HG03175 (cell line): ENCODE results near the gene CD300LG.
"Not testable (repeated sequence)": the region's sequence is repeated elsewhere in the genome, so short reads cannot be mapped to it uniquely, and the experiment has no call there.

Experiments used
- ATAC-seq: cut with Tn5 transposase; IDR thresholded peaks from one replicate; pipeline ENCODE4 v1.9.1; 2021; ENCODE audit warnings: mild to moderate bottlenecking, moderate library complexity; ENCODE audit not compliant: unreplicated experiment

The CD300LG gene, protein sequence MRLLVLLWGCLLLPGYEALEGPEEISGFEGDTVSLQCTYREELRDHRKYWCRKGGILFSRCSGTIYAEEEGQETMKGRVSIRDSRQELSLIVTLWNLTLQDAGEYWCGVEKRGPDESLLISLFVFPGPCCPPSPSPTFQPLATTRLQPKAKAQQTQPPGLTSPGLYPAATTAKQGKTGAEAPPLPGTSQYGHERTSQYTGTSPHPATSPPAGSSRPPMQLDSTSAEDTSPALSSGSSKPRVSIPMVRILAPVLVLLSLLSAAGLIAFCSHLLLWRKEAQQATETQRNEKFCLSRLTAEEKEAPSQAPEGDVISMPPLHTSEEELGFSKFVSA

GRCh38 chr17:43846963-43847371 lies at the start of gene CD300LG:
TSS of gene CD300LG (plus strand) at chr17:43847176. CDS start at chr17:43847217, 41 bp downstream.
- no peak for ATAC-seq

GRCh38 chr17:43798024-43798423 lies 49.0 kb upstream of the CD300LG start:
- not testable (repeated sequence) for ATAC-seq

DNA sequence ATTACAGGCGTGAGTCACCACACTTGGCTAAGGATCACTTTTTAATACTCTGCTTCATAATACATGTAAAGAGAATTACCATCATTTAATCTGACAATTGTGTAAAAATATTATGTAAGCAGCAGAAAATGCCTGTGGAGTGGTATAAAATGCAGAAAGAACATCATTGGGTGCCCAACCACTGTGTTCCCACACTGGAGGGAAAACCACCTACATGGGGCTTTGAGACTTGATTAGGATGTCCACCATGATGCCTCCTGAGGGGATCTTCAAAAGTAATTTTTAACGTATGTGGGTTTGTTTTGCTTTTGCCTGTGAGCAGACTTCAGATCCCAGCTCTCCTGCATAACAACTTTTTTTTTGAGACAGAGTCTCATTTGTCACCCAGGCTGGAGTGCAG lies 47.9 kb upstream of the CD300LG start:
- no peak for ATAC-seq

DNA sequence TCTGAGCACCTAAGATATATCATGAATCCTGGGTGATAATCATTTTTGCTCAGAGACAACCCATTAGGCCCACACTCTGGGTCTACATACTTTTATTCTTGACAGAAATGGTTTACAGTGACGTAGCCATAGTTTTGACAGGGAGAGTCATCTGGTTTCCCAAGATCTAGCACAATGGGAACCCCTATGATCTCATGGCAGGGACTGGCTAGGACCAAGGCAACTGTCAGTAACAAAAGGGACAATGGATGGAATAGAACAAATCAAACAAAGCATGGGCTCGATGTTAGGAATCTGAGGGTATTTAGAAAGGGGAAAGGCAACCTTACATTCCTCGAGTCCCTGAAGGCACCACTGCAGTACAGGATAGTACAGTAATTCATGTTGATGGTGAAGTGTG lies 46.2 kb upstream of the CD300LG start:
- ATAC-seq, result no peak

GRCh38 chr17:43801844-43802243 lies 45.1 kb upstream of the CD300LG start:
- no peak for ATAC-seq

DNA sequence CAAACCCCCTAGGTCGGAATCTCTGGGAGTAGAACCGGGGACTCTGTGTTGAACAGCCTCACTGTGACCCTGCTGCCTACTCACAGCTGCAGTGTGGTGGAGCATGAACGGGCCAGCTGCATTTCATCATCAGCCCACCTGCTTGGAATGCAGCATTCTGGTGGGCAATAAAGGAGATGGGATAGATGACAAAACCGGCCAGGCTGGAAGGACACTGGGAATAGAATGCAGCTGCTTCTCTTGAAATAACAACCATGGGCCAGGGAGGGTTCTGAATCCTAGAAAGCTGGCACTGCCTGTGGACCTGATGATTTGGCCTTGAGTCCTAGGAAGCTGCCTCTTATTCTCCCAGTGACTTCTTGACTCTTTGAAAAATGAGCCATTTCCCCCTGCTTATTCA lies 43.2 kb upstream of the CD300LG start:
- no peak for ATAC-seq

DNA sequence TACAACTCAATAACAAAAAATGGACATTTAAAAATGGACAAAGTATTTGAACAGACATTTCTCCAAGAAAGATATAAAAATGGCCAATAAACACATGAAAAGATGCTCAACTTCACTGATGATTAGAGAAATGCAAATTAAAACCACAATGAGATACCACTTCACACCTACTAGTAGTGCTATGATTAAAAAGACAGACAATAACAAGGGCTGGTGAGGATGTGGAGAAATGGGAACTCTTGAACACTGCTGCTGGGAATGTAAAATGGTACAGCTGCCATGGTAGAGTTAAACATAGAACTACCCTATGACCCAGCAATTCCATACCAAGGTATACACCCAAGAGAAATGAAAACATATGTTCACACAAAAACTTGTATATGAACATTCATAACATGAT lies 41.9 kb upstream of the CD300LG start:
- no peak for ATAC-seq

DNA sequence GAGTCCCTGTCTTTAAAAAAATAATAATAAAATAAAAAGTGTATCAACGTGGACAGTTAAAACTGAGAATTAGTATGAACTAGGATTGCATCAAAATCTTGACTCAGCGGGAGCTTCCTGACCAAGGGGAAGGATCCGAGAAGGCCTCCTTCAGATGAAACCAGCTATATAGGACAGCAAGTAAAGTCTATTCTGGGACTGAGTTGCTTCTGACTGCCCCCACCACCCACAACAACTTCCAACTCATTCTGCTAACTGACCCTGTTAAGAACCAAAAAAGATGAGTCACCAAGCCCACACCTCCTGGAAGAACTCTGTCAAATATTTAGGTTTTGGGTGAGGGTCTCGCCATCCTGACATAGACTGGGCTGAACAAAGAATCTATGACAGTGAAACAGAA lies 38.9 kb upstream of the CD300LG start:
- no peak for ATAC-seq

DNA sequence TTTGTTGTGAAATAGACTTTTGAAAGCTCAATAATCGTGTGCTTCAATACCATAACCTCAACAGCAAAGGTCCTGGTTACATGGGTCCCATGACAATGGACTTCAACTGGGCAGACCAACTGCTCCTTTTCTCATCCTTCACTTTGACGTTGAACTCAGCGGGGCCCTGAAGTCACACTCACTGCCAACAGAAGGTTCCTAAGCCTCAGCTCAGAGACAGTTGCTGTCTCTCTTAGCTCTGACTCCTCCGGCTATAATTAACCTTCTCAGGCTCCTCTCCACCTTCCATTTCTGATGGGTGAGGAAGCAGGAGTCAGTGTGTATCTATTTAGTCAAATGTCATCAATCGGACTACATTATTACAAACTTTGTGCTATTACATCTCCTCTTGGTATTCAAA lies 37.9 kb upstream of the CD300LG start:
- no peak for ATAC-seq

DNA sequence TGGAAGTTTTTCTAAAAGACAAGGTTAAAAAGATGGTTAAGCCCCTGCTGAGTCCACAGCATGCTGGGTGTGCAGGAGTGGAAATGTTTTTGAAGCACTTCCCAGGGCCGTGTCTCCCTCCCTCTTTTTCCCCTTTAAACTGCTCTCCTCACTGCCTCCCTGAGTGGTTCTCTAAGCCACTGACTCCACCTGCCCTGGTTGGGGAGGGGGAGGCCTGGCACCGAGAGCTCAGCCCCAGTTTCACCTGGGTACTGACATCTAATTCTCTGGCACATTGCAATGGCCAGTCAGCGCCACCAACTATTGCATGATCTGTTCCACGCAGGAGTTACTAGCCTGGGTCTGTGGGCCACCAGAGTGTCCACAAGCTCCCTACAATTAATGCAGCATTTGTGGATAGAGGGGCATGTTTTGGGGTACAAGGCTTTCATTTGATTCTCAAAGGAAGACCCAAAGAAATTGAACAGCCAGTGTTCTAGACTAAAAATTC lies 36.7 kb upstream of the CD300LG start:
- ATAC-seq, result no peak

DNA sequence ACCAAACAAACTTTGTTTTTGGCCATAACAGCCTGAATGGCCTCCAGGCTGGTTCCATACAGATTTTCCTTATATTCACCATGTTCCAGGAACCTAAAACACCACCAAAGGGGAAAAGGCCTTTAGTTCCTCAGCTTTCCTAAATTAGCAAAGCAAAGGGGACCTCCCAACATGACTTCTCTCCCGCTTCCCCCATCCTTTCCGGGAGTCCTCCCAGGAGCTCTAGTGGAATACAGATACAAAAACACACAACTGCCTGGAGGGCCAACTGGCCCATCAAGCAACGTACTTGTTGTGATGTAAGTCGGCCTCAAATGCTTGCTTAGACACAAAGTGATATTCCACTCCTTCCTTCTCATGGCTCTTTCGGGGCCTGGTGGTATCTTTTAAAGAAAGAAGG lies 36.2 kb upstream of the CD300LG start:
- no peak for ATAC-seq

- ATAC-seq, result no peak
These were observed 34.3 kb upstream of the CD300LG start for GRCh38 chr17:43812396-43813265.

DNA sequence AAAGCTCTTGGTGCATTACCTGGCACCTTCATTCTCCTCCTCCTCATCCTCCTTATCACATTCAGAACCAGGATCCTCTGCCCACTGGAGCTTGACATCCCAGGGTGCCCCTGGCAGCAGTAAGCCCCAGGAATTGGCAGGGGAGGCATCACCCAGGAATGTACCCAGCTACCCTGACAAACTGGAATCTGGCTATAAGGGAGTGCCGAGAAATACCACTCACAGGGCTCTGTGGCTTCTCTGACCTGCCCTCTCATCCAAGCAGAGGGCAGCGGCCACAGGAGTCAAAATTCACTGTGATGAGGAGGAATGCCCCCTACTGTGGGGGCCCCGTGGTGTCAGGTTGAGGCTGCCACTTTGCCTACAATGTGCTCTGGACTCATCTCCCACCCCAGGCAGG lies 33.6 kb upstream of the CD300LG start:
- no peak for ATAC-seq

- ATAC-seq, result no peak
These were observed 33.0 kb upstream of the CD300LG start for GRCh38 chr17:43814026-43814425.

- no peak for ATAC-seq
These were observed 32.3 kb upstream of the CD300LG start for GRCh38 chr17:43814714-43815113.

DNA sequence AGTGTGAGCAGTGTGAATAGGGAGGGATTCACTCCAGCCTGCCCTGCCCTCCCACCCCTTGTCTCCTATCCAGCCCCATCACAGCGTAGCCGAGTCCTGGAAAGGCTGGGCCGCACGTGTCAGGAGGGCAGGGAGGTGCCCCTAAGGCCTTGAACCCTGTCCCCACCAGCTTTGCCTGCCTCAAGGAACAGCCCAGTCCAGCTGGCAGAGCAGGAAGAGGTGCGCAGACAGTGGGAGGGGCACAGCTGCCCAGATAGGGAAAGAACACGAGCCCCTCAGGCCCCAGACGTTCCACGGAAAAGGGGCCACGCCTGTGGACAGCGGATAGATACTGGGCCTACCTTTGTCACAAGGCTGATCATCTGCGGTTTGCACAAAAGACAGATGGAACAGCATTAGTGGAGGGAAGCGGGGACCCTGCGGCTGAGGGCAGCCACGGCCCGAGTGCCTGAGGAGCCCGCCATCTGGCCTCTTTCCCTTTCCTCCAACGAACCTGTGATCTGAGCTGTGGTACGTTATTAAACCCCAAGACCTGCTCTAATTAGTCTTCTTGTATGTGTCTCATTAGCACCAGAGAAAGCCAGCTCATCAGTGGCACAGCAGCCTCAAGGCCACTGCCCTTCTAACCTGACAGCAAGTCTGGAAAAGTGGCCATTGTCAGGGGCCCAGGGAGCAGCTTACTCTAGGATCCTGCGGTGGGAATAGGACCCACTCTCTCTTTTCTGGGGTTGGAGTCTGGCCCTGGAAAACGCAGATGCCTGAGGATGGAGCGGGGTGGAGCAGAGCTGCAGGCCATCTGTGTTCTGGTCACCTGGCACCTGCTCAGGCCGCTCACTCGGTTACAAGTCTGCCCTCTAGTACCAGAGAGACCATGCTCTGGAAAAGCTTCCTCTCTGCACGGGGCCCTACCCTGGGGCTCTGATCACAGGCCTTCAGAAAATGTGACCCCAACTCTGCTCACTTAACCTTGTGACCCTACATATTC lies 30.3 kb upstream of the CD300LG start:
- ATAC-seq, result no peak

GRCh38 chr17:43817826-43818225 lies 29.1 kb upstream of the CD300LG start:
- ATAC-seq, result no peak

DNA sequence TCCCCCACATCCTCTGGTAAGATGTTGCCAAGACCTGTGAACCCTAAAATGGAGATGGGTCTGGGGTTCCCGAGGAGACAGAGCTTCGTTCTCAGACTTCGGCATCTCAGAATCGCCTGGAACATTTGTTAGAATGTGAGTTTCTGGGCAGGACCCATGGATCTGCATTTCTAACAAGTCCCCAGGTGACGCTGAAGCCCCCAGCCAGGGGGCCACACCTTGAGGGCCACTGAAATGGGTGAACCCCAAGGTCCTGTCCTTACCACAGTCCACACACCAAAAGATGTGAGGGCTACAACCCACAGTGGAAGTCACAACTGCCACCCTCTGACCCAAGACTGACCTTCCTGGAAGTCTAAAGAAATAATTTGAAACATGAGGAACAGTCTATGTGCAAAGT lies 28.0 kb upstream of the CD300LG start:
- ATAC-seq, result no peak

GRCh38 chr17:43820759-43821158 lies 26.2 kb upstream of the CD300LG start:
- ATAC-seq, result no peak

- ATAC-seq, result no peak
These were observed 24.3 kb upstream of the CD300LG start for GRCh38 chr17:43822570-43823190.
